COLO829 (cell line): ENCODE measurements around the gene SCYL3.
"Not testable (repeated sequence)": the region's sequence is repeated elsewhere in the genome, so short reads cannot be mapped to it uniquely, and the experiment has no call there.

Source experiments
- DNase-seq: peaks from one replicate; pipeline ENCODE4 v3.0.0; 2012; ENCODE audit warnings: low spot score

Gene SCYL3

GRCh38 chr1:169812131-169812530 is 81.6 kb downstream of the SCYL3 start:
- DNase-seq = no peak

GRCh38 chr1:169811418-169812035 is 82.2 kb downstream of the SCYL3 start:
- not testable (repeated sequence) for DNase-seq

- DNase-seq = peak; percentile 40
Measured at GRCh38 chr1:169809370-169810095, 84.2 kb downstream of the SCYL3 start.

- no peak for DNase-seq
Measured at GRCh38 chr1:169804941-169805340, 88.8 kb downstream of the SCYL3 start.

- no peak for DNase-seq
Measured at GRCh38 chr1:169802888-169803287, 90.8 kb downstream of the SCYL3 start.
